HEK293 (cell line): ENCODE measurements around the gene DGKB.

Experiments
- EGR2 ChIP-seq: fragments of 450-650 bp; formaldehyde crosslinking; IDR thresholded peaks from 2 replicates; pipeline ENCODE4 v1.5.1; 2016; ENCODE audit warnings: low read depth, missing biosample characterization, missing genetic modification characterization
- ZNF121 ChIP-seq: fragments of 450-650 bp; formaldehyde crosslinking; IDR thresholded peaks from 2 replicates; pipeline ENCODE4 v1.5.1; 2016; ENCODE audit warnings: missing biosample characterization, missing genetic modification characterization
- ZNF311 ChIP-seq: fragments of 450-650 bp; formaldehyde crosslinking; IDR thresholded peaks from 2 replicates; pipeline ENCODE4 v1.5.1; 2017; ENCODE audit warnings: missing biosample characterization, missing genetic modification characterization, borderline replicate concordance
- ZNF610 ChIP-seq: fragments of 450-650 bp; formaldehyde crosslinking; IDR thresholded peaks from 2 replicates; pipeline ENCODE4 v1.5.1; 2016; ENCODE audit warnings: missing biosample characterization, missing genetic modification characterization, borderline replicate concordance
- TF ChIP-seq, protein P1 (sequence below): fragments of 450-650 bp; formaldehyde crosslinking; IDR thresholded peaks from 2 replicates; pipeline ENCODE4 v1.5.1; 2016; ENCODE audit warnings: missing biosample characterization, missing genetic modification characterization
- TF ChIP-seq, protein P2 (sequence below): fragments of 450-650 bp; formaldehyde crosslinking; IDR thresholded peaks from 2 replicates; pipeline ENCODE4 v1.5.1; 2016; ENCODE audit warnings: missing biosample characterization, missing genetic modification characterization, low read depth
- TF ChIP-seq, protein P3 (sequence below): fragments of 450-650 bp; formaldehyde crosslinking; IDR thresholded peaks from 2 replicates; pipeline ENCODE4 v1.5.1; 2016; ENCODE audit warnings: missing biosample characterization, missing genetic modification characterization

DNA sequence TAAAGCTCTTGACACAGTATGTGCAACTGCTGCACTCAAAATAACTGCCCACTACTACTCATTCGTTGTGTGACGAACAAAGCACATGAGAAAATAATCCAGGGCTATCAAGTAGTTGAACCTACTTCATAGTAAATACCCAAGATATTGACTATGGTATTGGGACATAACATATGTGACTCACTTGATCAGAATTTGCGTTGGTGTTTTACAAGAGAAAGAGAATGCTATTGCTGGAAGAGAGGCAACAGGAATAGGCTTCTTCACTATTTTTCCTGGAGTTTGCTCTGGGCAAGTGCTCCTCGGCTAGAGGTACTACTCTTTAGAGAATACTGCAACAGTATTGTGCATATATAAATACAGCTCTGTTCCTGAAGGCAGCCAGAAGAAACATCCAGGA, 2.5 kb downstream of the DGKB start:
- TF ChIP-seq EGR2 (tag by site-specific recombination) (no peak), ZNF311 (tag by site-specific recombination) (no peak), ZNF121 (tag by site-specific recombination) (no peak), ZNF610 (tag by site-specific recombination) (no peak)
- TF ChIP-seq, protein P1, sequence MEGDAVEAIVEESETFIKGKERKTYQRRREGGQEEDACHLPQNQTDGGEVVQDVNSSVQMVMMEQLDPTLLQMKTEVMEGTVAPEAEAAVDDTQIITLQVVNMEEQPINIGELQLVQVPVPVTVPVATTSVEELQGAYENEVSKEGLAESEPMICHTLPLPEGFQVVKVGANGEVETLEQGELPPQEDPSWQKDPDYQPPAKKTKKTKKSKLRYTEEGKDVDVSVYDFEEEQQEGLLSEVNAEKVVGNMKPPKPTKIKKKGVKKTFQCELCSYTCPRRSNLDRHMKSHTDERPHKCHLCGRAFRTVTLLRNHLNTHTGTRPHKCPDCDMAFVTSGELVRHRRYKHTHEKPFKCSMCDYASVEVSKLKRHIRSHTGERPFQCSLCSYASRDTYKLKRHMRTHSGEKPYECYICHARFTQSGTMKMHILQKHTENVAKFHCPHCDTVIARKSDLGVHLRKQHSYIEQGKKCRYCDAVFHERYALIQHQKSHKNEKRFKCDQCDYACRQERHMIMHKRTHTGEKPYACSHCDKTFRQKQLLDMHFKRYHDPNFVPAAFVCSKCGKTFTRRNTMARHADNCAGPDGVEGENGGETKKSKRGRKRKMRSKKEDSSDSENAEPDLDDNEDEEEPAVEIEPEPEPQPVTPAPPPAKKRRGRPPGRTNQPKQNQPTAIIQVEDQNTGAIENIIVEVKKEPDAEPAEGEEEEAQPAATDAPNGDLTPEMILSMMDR (tag by site-specific recombination) = no peak
- TF ChIP-seq, protein P2, sequence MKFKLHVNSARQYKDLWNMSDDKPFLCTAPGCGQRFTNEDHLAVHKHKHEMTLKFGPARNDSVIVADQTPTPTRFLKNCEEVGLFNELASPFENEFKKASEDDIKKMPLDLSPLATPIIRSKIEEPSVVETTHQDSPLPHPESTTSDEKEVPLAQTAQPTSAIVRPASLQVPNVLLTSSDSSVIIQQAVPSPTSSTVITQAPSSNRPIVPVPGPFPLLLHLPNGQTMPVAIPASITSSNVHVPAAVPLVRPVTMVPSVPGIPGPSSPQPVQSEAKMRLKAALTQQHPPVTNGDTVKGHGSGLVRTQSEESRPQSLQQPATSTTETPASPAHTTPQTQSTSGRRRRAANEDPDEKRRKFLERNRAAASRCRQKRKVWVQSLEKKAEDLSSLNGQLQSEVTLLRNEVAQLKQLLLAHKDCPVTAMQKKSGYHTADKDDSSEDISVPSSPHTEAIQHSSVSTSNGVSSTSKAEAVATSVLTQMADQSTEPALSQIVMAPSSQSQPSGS (tag by site-specific recombination) = no peak
- TF ChIP-seq, protein P3, sequence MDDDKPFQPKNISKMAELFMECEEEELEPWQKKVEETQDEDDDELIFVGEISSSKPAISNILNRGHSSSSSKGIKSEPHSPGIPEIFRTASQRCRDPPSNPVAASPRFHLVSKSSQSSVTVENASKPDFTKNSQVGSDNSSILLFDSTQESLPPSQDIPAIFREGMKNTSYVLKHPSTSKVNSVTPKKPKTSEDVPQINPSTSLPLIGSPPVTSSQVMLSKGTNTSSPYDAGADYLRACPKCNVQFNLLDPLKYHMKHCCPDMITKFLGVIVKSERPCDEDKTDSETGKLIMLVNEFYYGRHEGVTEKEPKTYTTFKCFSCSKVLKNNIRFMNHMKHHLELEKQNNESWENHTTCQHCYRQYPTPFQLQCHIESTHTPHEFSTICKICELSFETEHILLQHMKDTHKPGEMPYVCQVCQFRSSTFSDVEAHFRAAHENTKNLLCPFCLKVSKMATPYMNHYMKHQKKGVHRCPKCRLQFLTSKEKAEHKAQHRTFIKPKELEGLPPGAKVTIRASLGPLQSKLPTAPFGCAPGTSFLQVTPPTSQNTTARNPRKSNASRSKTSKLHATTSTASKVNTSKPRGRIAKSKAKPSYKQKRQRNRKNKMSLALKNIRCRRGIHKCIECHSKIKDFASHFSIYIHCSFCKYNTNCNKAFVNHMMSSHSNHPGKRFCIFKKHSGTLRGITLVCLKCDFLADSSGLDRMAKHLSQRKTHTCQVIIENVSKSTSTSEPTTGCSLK (tag by site-specific recombination) = no peak
